Measurements from ENCODE around the gene SIRT6.
"Not testable (repeated sequence)": the region's sequence is repeated elsewhere in the genome, so short reads cannot be mapped to it uniquely, and the experiment has no call there.

DNA sequence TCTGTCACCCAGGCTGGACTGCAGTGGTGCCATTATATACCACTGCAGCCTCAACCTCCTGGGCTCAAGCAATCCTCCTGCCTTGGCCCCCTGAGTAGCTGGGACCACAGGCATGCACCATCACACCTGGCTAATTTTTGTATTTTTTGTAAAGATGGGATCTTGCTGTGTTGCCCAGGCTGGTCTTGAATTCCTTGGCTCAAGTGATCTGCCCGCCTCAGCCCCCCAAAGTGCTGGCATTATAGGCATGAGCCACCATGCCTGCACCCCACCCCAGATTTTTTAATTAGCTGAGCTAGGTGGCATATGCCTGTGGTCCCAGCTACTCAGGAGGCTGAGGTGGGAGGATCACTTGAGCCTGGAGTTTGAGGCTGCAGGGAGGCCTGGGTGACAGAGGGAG lies 39.4 kb downstream of the SIRT6 start:
- TF ChIP-seq, protein P1, sequence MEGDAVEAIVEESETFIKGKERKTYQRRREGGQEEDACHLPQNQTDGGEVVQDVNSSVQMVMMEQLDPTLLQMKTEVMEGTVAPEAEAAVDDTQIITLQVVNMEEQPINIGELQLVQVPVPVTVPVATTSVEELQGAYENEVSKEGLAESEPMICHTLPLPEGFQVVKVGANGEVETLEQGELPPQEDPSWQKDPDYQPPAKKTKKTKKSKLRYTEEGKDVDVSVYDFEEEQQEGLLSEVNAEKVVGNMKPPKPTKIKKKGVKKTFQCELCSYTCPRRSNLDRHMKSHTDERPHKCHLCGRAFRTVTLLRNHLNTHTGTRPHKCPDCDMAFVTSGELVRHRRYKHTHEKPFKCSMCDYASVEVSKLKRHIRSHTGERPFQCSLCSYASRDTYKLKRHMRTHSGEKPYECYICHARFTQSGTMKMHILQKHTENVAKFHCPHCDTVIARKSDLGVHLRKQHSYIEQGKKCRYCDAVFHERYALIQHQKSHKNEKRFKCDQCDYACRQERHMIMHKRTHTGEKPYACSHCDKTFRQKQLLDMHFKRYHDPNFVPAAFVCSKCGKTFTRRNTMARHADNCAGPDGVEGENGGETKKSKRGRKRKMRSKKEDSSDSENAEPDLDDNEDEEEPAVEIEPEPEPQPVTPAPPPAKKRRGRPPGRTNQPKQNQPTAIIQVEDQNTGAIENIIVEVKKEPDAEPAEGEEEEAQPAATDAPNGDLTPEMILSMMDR (IDR thresholded peaks at IDR 0.05): not testable (repeated sequence)
- not testable (repeated sequence) for TF ChIP-seq POLR2A (IDR thresholded peaks at IDR 0.05); POLR2AphosphoS5 (IDR thresholded peaks at IDR 0.05; ENCODE audit: insufficient read depth in 1 of 2, low read depth in 1 of 2)
